GM19099 (cell line): ENCODE results near the gene TALDO1.

Experiments
- POLR2A ChIP-seq: IDR thresholded peaks from 3 replicates; pipeline ENCODE4 v1.6.1; 2011; ENCODE audit warnings: low read depth; ENCODE audit not compliant: insufficient read length; ENCODE audit errors: extremely low read depth

Gene TALDO1

DNA sequence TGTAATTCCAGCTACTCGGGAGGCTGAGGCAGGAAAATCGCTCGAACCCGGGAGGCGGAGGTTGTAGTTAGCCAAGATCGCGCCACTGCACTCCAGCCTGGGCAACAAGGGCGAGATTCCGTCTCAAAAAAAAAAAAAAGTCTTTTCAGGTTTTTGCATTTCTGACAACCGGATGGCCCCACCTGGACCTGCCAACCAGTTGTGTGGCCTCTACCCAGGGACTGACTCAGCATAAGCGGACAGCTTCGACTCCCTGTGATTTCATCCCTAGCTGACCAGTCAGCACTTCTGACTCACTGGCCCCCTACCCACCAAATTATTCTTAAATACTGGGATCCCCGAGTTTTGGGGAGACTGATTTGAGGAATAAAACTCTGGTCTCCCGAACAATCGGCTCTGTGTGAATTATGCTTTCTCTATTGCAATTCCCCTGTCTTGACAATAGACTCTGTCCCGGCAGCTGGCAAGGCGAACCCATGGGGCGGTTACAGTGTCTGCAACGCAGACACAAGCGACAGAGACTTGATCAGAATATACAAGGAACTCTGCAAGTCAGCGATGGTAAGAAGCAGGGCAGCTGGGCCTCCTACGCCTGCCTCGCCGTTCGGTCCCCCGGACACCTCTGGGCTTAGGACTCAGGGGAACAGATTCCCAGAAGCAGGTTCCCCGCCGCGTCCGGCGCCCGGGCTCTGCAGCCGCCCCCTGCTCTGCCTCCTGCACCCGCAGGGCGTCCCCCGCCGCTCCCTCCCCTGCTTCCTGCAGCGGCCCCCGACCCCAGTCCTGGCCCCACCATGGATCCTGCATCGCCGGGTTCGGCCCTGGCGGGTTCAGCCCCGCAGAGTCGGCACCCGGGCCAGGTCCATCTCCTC is 741 bp upstream of the TALDO1 start:
- no peak for TF ChIP-seq POLR2A

DNA sequence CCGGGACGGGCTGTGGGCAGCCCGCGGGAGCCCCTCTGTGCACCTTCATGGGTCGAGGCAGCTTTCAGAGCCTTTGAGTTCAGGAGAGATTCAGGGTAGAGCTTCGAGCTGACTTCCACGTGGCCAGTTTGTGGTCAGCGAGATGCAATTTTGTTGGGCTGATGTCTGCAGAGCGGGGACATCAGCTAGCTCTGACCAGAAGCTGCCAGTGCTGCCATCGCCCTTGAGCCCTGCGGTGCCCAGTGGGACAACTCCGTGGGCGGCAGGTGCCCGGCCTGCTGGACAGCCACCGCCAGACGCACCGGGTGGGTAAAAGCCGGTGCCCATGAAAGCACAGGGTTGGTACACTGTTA is 719 bp downstream of the TALDO1 start:
- no peak for TF ChIP-seq POLR2A

DNA sequence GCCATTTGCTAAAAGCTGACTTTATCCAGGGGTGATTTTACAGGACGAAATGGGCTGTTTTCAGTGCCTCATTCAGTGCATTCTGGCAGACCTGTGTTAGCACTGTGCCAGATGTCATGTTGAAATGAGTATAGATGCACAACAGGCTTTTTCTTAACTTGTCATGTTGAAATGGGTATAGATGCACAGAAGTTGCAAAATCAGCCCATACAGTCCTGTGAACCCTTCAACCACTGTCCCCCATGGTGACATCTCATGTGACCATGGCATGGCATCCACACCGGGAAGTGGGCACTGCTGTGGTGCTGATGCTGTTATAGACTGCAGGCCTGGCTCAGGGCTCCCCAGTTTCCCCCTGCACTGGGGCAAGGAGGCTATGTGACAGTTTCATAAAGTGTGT is 2.5 kb downstream of the TALDO1 start:
- no peak for TF ChIP-seq POLR2A

DNA sequence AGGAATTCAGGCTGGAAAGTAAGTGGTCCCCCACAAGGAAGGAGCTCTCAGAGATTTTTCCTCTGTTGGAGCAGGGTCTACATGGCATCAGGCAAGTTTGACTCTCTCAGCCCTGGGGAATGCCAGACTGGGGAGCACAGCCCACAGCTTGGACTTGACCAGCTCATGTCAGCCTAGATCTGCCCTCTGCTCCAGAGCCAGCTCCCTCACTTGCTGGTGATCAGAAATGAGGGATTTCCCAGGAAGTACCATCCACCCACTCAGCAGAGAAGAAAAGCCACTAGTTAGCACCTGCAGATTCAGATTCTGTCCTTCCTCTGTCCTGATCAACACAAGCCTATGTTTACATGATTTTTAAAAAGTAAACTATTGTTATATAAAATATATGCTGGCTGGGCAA is 13.0 kb downstream of the TALDO1 start:
- no peak for TF ChIP-seq POLR2A

DNA sequence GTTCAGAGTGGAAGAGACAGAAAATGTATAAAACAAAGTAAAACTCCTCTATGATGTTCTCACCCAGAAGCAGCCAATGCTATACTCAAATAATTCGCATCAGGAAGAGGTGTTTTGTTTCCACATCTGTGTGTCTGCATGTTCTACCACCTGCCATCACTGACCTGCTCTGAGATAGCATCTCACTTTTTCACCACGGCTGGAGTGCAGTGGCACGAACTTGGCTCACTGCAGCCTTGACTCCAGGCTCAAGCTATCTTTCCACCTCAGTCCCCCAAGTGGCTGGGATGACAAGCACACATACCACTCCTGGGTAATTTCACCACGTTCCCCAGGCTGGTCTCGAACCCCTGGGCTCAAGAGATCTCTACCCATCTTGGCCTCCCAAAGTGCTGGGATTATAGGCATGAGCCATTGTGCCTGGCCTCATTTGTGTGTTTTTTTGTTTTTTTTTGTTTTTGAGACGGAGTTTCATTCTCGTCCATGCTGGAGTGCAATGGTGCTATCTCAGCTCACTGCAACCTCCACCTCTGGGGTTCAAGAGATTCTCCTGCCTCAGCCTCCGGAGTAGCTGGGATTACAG is 14.4 kb downstream of the TALDO1 start:
- TF ChIP-seq POLR2A = no peak

DNA sequence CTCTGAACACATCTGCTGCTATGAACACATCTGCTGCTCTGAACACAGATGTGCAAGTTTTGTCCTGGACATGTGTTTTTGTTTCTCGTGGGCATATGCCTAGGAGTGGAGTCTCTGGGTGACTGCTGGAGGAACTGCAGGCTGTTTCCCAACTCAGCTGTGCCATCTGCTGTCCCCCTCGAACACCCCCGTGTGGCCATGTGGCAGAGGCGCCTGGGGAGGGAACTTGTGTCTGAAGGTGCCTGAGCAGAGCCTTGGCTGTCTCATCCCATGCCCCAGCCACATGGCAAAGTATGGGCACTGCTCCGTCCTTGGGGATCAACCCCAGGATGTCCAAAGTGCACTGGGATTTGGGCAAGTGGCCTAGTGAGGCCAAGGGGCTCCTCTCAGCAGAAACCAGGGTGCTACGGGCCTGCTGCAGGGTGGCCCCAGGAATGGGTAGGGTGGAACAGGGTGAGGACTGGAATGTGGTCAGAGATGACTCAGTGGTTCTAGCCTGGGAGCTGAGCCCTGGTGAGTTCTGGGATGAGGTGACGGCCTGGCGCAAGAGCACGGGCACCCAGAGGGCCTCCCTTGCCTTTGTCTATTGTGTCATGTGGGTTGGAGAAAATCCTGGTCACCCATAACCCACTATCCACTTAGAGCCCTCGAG is 15.3 kb downstream of the TALDO1 start:
- TF ChIP-seq POLR2A = no peak

DNA sequence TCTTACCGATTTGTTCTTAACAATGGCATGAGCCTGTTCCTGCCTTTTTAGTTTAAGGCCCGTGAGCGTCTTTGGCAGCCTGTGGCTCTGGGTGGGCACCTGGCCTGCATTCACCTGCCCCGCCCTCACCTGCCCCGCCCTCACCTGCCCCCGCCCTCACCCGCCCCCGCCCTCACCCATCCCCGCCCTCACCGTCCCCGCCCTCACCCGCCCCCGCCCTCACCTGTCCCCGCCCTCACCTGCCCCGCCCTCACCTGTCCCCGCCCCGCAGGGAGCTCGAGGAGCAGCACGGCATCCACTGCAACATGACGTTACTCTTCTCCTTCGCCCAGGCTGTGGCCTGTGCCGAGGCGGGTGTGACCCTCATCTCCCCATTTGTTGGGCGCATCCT is 15.8 kb downstream of the TALDO1 start:
- no peak for TF ChIP-seq POLR2A

DNA sequence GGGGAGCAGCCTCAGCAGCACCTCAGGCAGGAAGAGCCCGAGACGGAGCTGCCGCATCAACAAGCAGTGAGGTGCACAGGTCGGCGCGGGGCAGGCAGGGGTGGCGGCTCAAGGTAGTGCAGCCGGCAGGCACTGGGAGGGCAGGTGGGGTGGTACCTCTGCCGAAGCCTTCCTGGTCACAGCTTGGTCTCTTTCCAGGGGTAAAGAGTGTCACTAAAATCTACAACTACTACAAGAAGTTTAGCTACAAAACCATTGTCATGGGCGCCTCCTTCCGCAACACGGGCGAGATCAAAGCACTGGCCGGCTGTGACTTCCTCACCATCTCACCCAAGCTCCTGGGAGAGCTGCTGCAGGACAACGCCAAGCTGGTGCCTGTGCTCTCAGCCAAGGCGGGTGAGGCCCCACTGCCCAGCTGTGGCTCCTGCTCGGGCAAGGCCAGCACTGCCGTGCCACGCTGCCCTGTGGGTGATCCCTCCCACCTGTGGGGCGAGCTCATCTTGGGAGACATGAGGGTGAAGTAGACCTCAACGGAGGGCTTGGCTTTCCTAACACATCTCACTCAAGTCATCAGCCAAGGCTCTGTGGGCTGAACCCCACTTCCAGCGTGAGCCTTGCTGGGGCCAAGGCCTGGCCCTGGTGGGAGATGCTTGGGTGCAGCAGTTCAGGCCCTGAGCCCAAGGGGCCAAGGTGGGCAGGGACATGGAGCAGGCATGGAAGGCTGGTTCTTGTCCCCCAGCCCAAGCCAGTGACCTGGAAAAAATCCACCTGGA is 16.5 kb downstream of the TALDO1 start:
- no peak for TF ChIP-seq POLR2A

DNA sequence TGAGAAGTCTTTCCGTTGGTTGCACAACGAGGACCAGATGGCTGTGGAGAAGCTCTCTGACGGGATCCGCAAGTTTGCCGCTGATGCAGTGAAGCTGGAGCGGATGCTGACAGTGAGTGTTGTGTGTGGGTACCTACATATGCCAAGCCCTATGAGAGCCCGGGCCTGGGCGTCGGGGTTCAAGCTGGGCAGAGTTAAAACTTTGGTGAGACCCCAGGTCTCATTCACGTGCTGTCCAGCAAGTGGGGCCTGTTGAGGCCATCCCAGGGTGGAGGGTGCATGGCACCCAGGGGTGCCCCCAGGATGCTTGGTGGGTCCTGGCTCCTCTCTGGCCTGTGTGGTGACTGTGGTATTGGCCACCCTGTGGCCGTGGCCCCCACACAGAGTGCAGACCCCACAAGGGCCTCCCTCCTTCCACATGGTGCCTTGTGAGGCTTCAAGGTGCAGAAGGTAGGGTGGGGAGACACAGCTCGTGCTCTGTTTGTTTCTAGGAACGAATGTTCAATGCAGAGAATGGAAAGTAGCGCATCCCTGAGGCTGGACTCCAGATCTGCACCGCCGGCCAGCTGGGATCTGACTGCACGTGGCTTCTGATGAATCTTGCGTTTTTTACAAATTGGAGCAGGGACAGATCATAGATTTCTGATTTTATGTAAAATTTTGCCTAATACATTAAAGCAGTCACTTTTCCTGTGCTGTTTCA is 17.2 kb downstream of the TALDO1 start:
- TF ChIP-seq POLR2A = no peak

DNA sequence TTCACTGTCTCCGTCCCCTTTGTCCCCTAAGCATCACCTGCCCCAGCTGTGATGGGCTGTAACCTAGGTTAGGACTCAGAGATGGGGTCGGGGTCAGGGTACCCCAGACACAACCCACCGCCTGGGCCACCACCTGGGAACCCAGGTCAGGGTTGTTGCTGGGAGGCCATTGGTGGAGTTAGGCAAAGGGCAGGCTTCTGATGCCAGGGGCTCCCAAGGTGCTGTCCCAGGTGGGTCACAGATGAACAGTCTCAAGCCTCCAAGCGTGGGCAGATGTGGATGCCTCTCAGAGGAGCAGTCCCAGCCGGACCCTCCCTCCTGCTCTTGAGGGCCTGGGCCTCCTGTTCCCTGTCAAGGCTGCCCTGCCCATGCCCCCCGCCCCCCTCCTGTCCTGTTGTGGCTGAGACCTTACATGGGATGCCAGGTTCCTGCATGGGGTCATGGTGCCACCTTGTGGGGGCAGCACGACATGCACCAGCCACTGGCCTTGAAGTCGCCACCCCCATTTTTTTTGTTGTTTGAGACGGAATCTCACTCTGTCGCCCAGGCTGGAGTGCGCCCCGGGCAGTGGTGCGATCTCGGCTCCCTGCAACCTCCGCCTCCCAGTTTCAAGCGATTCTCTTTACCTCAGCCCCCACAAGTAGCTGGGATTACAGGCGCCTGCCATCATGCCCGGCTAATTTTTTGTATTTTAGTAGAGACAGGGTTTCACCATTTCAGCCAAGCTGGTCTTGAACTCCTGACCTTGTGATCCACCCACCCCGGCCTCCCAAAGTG is 17.9 kb downstream of the TALDO1 start:
- TF ChIP-seq POLR2A = no peak

DNA sequence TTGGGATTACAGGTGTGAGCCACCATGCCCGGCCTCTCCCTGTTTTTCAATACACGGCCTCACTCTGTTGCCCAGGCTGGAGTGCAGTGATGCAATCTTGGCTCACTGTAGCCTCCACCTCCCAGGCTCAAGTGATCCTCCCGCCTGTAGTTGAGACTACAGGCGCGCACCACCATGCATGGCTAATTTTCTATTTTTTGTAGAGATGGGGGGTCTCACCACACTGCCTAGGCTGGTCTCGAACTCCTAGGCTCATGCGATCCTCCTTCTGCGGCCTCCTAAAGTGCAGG is 18.5 kb downstream of the TALDO1 start:
- TF ChIP-seq POLR2A = no peak

DNA sequence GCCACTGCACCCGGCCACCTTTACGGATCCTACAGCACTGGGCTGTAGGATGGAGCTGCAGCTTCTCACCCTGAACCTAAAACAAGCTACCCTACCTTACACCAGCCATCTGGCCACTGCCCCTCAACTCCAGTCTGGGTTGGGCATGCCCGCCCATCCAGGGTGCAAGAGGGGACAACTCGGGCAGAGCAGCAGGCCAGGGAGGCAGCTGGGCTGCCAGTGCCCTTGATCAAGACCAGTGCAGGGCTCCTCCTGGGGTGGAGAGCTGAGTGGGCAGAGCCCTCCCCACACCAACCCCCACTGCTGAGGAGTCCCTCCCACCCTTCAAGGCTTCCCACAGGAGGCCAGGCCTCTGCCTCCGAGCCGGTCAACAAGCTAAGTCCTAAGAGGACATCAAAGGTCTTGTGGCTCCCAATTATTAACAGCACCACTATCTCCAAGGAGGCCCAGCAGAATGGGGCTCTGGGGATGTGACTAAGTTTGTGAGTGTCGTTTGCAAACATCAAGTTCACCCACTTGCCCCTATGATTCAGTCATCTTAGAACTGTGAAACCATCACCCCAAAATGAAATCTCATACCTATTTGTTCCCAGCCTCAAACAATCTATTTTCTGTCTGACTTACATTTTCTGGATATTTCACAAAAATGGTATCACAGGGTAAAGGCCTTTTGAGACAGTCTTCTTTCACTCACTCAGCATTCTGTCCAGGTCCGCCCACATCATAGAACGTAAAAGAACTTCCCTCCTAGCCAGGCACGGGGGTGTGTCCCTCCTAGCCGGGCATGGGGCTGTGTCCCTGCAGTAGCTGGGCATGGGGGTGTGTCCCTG is 19.1 kb downstream of the TALDO1 start:
- TF ChIP-seq POLR2A = no peak

DNA sequence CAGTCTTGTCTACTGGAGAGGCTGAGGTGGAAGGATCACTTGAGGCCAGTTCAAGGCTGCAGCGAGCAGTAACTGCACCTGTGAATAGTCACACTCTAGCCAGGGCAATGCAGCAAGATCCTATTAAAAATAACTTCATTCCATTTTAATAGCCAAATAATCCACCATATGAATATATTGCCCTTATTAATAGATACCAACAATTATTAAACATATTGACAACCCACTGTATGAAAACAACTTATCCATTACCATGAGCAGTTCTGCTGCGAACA is 19.6 kb downstream of the TALDO1 start:
- TF ChIP-seq POLR2A = no peak

DNA sequence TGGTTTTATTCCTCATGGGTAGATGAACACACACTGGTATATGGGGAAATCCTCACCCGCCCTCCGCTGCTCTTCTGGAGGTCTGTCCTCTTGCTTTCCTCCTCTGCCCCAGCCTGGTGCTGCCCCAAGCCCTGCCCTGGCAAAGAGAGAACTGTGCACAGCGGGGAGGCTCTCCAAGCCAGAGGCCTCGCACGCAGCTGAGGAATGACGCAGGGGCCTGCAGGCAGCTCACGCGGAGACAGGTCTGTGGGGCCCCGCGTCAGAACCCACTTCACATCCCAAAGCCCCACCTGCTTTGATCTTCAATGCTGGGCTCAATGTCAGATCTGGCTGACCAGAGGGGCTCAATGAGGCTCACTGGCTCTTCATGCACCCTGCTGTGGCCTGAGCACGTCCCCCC is 20.0 kb downstream of the TALDO1 start:
- TF ChIP-seq POLR2A = no peak
